C4-2B (cell line): ENCODE results near the gene TMED6.

ENCODE experiments used
- ZFX ChIP-seq: fragments of 450-650 bp; IDR thresholded peaks from 2 replicates; pipeline ENCODE4 v1.6.1; 2017
- TF ChIP-seq, protein P1 (sequence below): fragments of 450-650 bp; conservative IDR thresholded peaks from 2 replicates; pipeline ENCODE4 v1.5.1; 2017; ENCODE audit warnings: mild to moderate bottlenecking

DNA sequence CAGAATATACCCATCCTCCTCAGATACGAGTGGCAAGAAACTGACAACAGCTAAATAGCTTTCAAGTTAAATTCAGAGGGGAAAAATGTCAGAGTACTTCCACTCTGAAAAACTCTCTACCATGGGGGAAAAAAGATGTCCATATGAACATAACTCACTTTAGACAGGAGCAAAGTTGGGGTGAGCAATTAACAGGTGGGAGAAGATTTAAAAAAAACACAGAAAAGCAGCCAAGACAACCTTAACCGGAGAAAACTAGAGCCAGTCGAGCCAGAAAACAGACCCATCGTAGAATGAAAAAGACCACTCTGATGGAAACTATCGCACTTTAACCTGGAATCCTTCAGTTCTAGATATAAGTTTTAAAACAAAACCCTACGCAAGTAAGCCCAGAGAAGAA is 33.4 kb upstream of the TMED6 start:
- TF ChIP-seq, protein P1, sequence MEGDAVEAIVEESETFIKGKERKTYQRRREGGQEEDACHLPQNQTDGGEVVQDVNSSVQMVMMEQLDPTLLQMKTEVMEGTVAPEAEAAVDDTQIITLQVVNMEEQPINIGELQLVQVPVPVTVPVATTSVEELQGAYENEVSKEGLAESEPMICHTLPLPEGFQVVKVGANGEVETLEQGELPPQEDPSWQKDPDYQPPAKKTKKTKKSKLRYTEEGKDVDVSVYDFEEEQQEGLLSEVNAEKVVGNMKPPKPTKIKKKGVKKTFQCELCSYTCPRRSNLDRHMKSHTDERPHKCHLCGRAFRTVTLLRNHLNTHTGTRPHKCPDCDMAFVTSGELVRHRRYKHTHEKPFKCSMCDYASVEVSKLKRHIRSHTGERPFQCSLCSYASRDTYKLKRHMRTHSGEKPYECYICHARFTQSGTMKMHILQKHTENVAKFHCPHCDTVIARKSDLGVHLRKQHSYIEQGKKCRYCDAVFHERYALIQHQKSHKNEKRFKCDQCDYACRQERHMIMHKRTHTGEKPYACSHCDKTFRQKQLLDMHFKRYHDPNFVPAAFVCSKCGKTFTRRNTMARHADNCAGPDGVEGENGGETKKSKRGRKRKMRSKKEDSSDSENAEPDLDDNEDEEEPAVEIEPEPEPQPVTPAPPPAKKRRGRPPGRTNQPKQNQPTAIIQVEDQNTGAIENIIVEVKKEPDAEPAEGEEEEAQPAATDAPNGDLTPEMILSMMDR = no peak
- TF ChIP-seq ZFX = no peak
